NCI-H187 treated with DMSO at 0.1 percent for 48 hours (cell line): ENCODE results near the gene TBC1D22A.

ENCODE experiments used
- DNase-seq: peaks from one replicate; lab custom pipeline; 2025; lab: John Stamatoyannopoulos, UW

TBC1D22A gene

DNA sequence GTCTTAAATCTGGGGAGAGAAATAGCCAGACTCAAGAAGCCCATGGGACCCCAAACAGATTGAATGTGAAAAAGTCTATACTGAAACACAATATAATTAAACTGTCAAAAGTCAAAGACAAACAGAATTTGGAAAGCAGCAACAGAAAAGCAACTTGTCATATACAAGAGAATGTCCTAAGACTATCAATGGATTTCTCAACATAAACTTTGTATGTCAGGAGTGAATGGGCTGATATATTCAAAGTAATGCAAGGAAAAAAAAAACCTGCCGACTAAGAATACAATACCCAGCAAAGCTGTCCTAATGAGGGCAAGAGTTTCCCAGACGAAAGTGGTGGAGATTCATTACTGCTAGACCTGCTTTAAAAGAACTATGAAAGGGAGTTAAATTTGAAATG is 73.2 kb downstream of the TBC1D22A start:
- DNase-seq: no peak

DNA sequence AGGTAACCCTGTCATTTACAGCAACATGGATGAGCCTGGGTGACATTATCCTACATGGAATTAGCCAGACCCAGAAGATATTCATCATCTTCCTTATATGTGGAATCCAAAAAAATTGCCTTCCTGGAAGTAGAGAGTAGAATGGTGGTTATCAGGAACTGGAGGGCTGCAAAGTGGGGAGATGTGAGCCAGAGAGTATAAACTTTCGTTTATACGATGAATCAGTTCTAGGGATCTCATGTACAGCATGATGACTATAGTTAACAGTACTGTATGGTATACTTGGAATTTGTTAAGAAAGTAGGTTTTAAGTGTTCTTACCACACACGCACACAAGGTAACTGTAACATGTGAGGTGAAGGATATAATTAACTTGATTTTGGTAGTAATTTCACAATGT is 79.1 kb downstream of the TBC1D22A start:
- no peak for DNase-seq

DNA sequence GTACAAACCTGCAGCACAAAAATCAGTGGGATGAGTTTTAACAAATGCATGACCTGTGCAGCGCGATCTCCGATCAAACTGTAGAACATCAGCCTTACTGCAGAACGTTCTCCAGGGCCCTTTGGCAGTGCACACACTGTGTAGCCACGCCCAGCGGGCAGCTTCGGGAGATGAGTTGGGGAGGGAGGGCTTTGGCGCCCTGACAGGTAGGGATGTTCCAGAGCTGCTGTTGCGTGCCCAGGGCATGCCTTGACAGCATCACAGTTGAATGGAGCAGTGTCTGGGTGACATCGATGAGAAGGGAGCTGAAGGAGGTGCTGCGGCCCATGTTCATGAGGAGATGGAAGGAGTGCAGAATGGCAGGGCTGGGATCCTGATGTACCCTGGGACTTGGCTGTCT is 80.2 kb downstream of the TBC1D22A start:
- no peak for DNase-seq

DNA sequence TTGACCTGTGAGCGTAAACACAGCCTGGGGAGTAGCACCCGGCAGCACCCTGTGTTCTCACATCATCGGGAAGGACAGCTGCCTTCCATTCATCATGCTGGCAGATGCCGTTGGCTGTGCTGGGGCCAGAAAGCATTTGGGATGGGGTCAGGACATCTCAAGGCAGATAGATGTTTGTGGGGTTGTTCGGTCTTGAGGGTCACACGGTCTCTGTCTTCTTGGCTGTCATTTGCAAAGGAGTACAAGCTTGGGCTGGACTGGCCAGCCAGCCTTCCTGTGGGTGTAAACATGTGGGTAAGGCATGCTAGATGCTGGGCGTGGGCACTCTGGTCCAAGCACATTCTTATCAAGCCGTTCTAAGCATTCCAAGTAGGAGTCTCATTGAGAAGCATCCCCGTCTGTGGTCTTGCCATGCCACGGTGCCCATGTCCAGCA is 81.4 kb downstream of the TBC1D22A start:
- no peak for DNase-seq

DNA sequence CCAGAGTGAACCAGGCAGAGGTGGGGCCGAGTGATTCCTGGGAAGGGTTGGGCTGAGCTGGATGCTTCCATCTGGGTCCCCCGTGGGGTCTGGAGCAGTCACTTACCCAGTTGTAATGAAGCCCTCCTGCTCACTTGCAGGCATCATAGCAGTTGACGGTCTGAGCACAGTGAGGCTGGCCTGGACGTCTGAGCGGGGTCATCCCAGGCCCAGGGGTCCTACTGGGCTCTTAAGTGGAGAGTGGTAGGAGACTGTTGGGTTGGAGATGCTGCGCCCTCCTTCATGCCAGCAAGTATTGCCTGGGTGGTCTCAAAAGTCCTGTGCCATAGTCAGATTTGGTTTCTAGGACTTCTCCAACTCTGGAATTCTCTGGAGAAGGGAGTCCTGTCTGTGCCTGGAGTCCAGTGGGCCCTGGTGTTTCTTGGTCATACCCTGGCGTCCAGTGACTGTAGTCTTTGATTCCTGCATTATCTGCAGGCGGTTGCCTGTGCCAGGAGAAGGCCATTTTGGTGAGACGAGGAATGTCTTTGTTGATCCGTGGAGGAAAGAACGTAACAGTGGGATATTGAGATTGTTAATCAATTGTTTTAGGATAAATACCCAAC is 82.3 kb downstream of the TBC1D22A start:
- no peak for DNase-seq

DNA sequence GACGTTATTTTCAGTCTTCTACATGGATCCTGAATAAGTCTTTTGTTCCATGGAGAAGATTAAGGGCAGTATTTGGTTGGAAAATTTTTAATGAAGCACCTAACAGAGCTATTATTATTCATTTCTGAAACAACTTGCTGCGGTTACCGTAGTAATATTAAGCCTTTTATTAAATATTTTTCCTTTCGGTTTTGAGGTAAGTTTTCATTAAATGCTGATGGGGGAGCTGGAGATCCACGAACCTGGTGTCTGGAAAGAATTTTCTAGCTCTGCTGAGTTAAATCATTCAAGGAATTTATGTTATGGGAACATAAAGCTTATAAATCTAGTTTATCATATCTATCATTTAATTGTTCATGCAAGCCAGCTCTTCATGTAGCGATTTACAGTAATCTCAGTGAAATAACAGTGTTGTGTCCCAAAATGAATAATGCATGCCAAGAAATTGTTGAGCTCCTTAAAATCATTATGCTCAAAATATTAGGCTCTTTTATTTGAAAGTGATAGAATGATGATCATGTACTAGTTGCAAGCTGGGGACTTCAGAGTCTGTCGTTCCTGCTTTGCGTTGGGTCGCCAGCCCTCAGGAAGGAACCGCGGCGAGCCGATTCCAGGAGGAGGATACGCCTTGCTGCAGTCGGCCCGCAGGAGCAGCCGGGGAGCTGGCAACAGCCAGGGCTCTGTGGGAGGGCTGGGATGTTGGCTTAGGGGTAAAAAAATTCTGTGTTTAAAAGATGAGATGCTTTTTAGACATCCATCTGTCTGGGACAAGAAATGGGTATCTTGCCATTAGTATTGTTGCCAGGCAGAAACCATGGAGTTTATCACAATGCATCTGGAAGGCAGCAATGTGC is 83.1 kb downstream of the TBC1D22A start:
- no peak for DNase-seq

DNA sequence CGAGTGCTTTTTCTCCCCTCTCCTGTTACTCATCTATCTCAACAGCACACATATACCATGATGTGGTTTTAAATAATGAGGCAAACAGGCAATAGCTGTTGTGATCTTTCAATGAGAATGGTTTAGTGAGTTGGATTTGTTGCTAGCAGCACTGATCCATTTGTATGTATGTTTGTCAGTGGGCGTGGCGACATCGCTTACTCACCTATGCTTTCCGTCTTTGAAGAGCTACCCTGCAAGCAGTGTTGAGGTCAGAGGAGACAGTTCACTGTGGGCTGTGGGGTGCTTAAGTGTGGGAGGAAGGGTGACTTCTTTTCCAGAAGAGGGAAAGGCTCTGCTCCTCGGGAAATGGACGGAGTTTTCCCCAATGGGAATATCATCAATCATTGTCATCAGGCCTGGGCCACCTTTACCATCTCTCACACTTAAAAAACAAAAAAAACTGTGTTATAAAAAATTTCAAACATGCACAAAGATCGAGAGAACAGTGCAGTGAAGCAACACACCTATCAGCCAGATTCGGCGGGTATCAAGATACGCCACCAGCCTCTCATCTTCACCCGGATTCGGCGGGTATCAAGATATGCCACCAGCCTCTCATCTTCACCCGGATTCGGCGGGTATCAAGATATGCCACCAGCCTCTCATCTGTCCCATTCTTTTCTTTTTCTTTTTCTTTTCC is 83.8 kb downstream of the TBC1D22A start:
- DNase-seq: no peak

DNA sequence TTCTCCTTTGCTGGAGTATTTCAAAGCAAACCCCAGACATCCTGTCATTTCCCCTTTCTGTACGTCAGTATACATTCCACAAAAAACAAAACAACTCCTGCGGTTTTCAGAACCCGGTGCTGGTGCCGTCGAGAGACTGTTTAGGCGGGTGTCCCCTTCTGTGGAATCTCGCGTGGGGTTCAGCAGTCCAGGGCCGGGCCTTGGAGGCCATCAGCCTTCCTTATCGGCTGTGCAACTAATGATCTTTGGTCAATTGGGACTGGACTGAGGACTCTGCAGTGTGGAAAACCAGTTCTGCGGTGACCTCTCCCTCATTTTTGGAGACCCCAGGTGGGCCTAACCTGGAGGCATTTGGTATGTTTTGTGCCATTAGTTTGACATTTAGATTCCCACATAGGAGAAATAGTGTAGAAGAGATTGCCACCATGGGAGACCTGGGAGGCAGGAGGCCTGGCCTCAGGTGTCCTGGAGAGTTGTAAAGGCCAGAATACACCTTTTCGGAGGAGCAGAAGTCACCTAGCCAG is 84.4 kb downstream of the TBC1D22A start:
- DNase-seq: no peak

DNA sequence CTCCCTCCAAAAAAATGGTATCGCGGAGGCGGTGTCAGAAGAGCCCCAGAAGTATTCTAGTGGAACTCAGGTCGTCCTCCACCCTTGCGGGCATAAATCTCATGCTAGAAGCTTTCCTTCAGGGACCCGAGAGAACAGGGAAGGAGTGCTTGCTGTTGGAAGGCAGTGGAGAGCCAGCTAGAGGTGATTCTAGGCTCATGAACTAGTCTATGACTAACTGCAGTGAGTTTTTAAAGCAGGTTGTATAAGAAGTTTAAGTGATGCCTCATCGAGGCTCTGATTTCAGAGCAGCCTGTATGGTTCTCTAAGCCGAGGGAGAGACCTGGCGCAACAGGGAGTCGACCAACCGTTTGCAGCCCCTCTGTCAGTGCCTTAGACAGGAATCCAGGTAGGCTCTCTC is 85.7 kb downstream of the TBC1D22A start:
- DNase-seq: no peak

DNA sequence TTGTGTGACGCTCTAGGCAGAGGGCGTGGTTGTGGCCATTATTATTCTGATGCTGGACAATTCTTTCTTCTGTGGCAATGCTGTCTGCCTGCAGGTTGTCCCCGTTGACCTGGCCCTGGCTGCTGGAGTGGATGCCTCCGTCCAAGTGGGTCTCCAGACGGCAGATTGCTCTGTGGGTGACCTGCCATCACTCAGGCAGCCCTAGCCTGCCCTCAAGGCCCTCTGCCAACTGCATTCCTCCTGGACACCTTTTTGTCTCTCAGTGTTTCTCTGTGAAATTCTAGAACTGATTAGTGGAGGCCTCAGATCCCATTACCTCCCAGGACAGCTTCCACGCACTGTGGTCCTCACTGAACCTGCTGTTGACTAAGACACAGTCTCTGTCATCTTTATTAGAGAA is 86.7 kb downstream of the TBC1D22A start:
- no peak for DNase-seq

DNA sequence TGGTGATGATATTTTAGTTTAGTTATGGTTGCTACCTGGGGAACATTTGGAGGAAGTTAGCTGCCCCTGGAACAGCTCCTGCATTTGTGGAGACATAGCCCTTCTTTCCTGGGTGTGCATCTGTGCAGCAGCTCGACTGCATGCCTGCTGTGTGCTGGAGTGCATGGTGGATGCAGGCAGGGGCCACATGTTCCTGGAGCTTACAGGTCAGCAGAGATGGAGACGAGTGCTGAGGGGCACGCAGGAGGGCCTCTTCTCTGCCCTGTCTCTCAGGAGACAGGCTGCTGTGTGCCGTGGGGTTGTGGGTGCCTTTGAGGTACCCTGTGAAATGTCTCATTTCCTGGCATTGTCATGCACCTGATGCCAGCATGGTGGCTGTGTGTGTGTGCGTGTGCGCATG is 87.5 kb downstream of the TBC1D22A start:
- no peak for DNase-seq

DNA sequence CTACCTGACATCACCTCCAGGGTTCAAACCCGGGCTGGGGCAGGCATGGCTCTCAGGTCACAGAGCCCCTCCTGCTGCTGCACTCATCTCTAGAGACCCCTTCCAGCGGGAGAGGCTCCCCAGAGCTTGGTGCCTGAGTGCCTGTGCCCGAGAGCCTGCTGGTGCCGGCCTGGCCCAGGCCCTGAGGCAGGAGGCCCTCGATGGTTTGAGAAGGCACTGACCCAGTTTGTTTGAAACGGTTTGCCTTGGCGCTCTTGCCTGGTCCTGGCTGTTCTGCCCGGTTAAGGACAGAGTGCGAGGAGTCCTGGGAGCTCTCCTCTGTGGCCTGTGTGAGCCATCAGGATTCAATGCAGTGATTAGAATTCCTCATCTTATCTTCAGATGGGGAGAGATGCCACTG is 88.9 kb downstream of the TBC1D22A start:
- no peak for DNase-seq

DNA sequence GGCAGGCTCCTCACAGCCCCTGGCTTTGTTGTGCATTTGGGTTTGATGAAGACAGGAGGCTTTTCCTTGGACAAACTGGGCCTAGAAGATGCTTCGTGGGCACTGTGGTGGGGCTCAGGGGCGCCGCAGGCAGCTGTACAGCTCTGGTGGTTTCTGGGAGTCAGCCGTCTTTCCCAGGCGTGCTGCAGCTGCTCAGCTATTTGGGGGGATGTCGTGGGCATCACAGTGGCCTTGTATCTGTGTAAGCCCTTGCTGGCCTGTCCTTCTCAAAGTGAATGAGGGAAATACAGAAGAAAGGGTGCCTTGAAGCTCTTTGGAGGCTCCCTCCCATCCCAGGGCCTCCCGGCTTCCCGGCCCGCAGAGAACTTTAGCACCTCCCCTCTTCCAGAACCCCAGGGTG is 89.5 kb downstream of the TBC1D22A start:
- no peak for DNase-seq

DNA sequence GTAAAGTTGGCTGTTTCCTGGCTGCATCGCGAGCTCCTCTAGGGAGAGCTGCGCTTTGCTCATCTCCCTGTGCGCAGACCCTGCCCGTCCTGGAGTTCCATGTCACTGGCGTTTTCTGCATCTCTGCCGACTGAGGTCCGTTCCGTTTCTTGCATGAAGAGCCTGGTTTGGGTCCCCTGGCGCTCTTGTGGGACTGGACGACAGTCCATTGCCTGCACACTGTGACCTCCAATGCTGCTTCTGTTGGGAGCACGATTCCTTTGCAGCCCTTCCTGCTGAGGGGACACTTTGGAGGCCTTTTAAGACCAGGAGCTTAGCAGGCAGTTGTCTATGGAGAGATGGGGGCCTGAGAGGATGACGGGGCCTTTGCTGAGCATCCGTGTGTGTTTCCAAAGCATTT is 90.3 kb downstream of the TBC1D22A start:
- no peak for DNase-seq

DNA sequence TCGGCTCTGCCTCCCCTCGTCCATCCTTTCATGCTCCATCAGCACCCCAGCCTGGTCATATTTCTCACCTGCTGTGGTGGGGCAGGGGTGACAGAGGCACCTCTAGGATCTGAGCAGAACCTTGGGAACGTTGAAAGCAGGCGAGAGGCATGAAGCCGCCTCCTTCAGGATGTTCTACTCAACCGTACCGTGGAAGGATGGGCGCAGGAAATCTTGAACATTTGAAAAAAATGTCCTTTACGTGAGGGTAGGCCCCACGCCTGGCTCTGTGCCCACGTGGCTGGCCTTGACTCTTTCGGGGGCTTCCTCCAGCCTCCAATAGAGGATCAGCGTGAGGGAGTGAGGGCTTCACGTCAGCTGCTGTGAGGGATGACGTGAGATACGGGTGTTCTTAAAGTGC is 90.7 kb downstream of the TBC1D22A start:
- DNase-seq: no peak

DNA sequence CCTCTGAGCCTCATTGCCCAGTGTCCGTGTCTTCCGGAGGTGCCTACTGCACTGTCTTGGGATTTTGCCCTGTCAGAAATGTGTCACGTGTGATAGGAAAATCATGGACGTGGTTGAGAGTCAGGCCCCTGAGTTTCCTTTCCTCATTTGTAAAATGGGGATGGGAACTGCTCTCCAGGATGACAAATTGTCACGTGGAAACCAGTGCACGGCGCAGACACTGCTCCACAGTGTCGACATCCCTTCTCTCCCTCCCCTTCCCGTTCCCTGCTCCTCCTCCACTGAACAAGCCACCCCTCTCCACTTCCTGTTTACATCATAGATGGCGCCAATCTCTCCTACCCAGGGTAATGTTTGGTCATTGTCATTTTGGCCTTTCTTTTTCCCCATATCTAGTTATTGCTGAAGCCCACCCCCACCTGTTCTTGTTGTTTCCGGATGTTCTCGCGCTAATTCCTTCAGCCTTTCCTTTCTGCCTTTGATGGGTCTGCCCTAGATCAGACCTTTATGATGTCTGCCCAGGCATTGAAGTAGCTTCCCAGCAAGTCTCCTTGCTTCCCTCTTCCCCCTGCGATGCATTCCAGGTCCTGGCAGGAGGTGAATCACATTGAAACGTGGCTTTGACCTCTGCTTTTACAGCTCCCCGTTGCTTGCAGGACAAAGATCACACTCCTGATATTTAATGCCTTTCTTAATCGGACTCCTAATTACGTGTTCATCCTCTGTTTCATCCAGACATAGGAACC is 91.8 kb downstream of the TBC1D22A start:
- DNase-seq: no peak

DNA sequence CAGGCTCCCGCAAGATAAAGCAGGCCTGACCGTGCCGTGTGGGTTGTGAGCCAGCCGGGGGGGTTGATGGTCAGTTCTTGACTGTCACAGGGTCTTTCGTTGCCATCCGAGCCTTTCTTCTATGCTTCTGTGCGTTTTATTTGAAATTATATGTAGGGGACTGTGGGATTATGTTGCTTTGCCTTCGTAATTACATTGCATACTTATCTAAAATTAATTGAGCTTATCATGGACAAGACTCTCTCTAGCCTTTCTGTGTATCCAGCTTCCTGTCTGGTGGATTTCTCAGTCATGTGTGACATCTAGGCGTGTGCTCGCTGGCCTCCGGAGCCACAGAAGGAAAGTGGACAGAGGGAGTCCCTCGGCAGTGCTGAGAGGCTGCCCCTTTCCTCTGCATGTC is 93.2 kb downstream of the TBC1D22A start:
- no peak for DNase-seq

DNA sequence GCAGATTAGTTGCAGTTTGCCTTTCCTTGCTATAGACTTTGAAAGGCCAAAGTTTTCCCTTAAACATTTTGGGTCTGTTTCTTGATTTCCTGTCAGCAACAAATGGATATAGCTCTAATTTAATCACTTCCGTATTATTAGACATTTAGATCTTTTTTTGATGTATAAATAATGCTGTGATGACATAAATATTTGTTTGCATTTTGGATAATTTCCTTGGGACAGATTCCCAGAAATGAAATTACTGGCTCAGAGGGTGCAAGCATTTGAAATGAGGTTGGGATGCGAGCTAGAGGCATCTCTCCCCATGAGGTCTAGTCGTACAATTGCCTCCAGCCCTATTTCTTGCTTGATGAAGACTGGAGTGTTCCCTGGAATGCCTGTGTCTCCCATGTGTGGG is 94.2 kb downstream of the TBC1D22A start:
- no peak for DNase-seq

DNA sequence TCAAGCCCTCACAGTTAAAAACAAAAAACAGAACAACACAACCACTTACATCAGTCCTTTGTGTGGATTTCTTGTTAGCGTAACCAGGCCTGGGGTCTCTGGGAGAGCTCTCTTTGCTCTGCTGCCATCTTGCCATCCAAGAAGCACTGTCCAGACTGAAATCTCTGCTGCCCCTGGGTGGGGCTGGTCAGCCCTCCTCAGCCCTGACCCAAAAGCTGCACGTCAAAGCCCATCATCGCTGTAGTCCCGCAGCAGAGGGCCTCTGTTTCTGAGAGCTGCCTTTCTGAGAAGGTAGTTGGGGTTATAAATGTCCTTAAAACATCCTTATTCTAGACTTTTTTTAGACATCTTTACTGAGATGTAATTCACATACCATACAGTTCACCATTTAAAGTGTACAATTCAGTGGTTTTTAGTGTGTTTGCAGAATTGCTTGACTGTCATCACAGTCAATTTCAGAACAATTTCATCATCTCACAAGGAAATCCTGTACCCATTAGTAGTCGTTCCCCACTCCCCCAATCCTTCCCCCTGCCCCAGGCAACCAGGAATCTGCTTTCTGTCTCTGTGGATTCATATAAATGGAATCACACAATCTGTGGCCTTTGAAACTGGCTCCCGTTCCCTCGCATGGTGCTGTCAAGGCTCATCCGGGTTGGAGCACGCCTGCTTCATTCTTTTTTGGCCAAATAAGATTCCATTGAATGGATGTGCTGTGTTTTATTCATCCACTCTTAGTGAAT is 94.9 kb downstream of the TBC1D22A start:
- DNase-seq: no peak

DNA sequence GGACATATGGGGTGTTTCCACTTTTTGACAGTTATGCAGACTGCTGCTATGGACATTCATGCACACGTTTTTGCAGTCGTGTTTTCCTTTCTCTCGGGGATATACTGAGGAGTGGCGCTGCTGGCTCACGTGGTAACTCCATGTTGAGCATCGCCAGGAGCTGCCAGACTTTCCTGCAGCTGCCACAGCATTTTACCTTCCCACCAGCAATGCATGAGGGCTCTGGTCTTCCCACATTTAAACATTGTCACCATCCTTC is 95.4 kb downstream of the TBC1D22A start:
- no peak for DNase-seq

DNA sequence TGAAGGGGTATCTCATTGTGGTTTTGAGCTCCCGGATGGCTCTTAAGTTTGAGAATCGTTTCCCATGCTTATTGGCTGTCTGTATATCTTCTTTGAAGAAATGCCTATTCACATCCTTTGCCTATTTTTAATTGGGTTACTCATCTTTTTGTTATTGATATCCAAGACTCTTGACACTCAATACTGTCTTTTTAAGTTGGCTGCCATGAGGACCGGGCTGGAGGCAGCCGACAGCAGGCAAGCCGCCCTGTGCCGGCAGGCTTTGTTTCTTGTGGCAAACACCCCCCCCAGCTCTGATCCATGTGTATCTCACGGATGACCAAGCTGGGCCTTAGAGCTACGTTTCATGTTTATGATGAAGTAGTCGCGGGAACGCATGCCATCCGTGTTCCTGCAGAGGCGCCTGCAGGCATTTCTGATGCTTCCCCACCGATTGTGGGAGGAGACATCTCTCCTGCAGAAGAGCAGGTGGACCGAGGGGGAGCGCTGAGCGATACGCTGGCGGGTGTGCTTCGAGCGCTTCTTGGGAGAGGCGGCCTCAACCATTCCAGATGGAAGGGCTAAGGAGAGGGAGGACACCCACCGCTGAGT is 95.8 kb downstream of the TBC1D22A start:
- no peak for DNase-seq
